K562 (cell line): ENCODE data around the gene TRMT1. TPM values are rescaled to one million over a fixed set of nuclear protein-coding genes. Genes with fewer than 3 reads are reported as not detected.

ENCODE experiments used
- COPS2 ChIP-seq: fragments of 450-650 bp; conservative IDR thresholded peaks from 2 replicates; pipeline ENCODE4 v1.6.1; 2016; ENCODE audit warnings: mild to moderate bottlenecking, moderate library complexity
- ESRRB ChIP-seq: fragments of 250-450 bp; sonication (Bioruptor Pico); IDR thresholded peaks from 2 replicates; pipeline ENCODE4 v1.5.0; 2020; ENCODE audit warnings: mild to moderate bottlenecking, moderate library complexity, borderline replicate concordance
- FOXJ2 ChIP-seq: fragments of 200-800 bp; sonication (Bioruptor generic); IDR thresholded peaks from 2 replicates; pipeline ENCODE4 v1.6.1; 2016; ENCODE audit warnings: missing genetic modification characterization, missing compliant biosample characterization
- FUS ChIP-seq: fragments of 200-400 bp; formaldehyde crosslinking; optimal IDR thresholded peaks from 2 replicates; pipeline ENCODE3; 2017; ENCODE audit warnings: low read depth, low read length
- HDAC3 ChIP-seq: fragments of 450-650 bp; IDR thresholded peaks from 2 replicates; pipeline ENCODE4 v1.6.1; 2018; ENCODE audit warnings: borderline replicate concordance, mild to moderate bottlenecking, moderate library complexity; ENCODE audit not compliant: partially characterized antibody
- HNRNPH1 ChIP-seq: fragments of 200-400 bp; formaldehyde crosslinking; optimal IDR thresholded peaks from 2 replicates; pipeline ENCODE3; 2017; ENCODE audit warnings: low read depth, mild to moderate bottlenecking, low read length, moderate library complexity
- IRF1 ChIP-seq: sonication (generic); formaldehyde crosslinking; IDR thresholded peaks from 2 replicates; pipeline ENCODE4 v1.8.0; 2022; ENCODE audit warnings: missing genetic modification reagents, mild to moderate bottlenecking, borderline replicate concordance
- MED1 ChIP-seq: sonication (generic); formaldehyde crosslinking; IDR thresholded peaks from 2 replicates; pipeline ENCODE4 v1.8.1; 2023; ENCODE audit warnings: missing genetic modification reagents, borderline replicate concordance
- NBN ChIP-seq: fragments of 450-650 bp; IDR thresholded peaks from 2 replicates; pipeline ENCODE4 v1.6.1; 2016; ENCODE audit warnings: low read depth, mild to moderate bottlenecking
- NFRKB ChIP-seq: fragments of 450-650 bp; IDR thresholded peaks from 2 replicates; pipeline ENCODE4 v1.6.1; 2016; ENCODE audit warnings: low read depth
- POLR2AphosphoS2 ChIP-seq: IDR thresholded peaks from 2 replicates; pipeline ENCODE4 v1.6.1; 2012; ENCODE audit warnings: low read length, improper control_type of control experiment
- POLR2G ChIP-seq: fragments of 200-400 bp; formaldehyde crosslinking; IDR thresholded peaks from 2 replicates; pipeline ENCODE4 v1.6.1; 2017; ENCODE audit warnings: low read depth, mild to moderate bottlenecking, antibody characterized with exemption, low read length, moderate library complexity
- RBM34 ChIP-seq: fragments of 200-400 bp; formaldehyde crosslinking; IDR thresholded peaks from 2 replicates; pipeline ENCODE4 v1.6.1; 2018; ENCODE audit warnings: low read length, borderline replicate concordance; ENCODE audit not compliant: insufficient read depth
- RBM39 ChIP-seq: fragments of 200-400 bp; formaldehyde crosslinking; optimal IDR thresholded peaks from 2 replicates; pipeline ENCODE3; 2018; ENCODE audit warnings: low read depth, low read length
- SETDB1 ChIP-seq: IDR thresholded peaks from one replicate; pipeline ENCODE4 v1.6.1; 2012; ENCODE audit warnings: low read length, control low read depth, inconsistent platforms
- ZBTB1 ChIP-seq: sonication (generic); formaldehyde crosslinking; IDR thresholded peaks from 2 replicates; pipeline ENCODE4 v1.8.1; 2023; ENCODE audit warnings: missing genetic modification reagents, low read depth, mild to moderate bottlenecking, borderline replicate concordance
- ZKSCAN1 ChIP-seq: fragments of 150-350 bp; IDR thresholded peaks from 2 replicates; pipeline ENCODE4 v1.6.1; 2016; ENCODE audit warnings: low read depth, low read length
- ZNF174 ChIP-seq: fragments of 250-450 bp; sonication (Bioruptor Pico); IDR thresholded peaks from 2 replicates; pipeline ENCODE4 v1.4.0; 2020; ENCODE audit warnings: mild to moderate bottlenecking
- ZNF197 ChIP-seq: fragments of 200-800 bp; sonication (Bioruptor generic); IDR thresholded peaks from 2 replicates; pipeline ENCODE4 v1.6.1; 2016; ENCODE audit warnings: low read depth, missing genetic modification characterization, missing compliant biosample characterization
- ZNF23 ChIP-seq: fragments of 250-450 bp; sonication (Bioruptor Pico); IDR thresholded peaks from 2 replicates; pipeline ENCODE4 v1.4.0; 2020; ENCODE audit warnings: mild to moderate bottlenecking
- ZNF589 ChIP-seq: fragments of 200-800 bp; sonication (Bioruptor generic); IDR thresholded peaks from 2 replicates; pipeline ENCODE4 v1.6.1; 2016; ENCODE audit warnings: low read depth, missing genetic modification characterization, missing compliant biosample characterization
- ZNF695 ChIP-seq: fragments of 450-650 bp; formaldehyde crosslinking; IDR thresholded peaks from 2 replicates; pipeline ENCODE4 v1.4.0; 2020; ENCODE audit warnings: mild to moderate bottlenecking, moderate library complexity
- ZNF785 ChIP-seq: fragments of 250-450 bp; sonication (Bioruptor Pico); IDR thresholded peaks from 2 replicates; pipeline ENCODE4 v1.4.0; 2020; ENCODE audit warnings: mild to moderate bottlenecking
- polyA plus RNA-seq, 8 experiments: library from polyadenylated mRNA; depleted of rRNA in 4 of 8; stranded (reverse) in 5 of 8; unstranded in 3 of 8; fragments of >200 nt; fragmentation: Nextera tagmentation in 2 of 8; fragmentation: Illumina TruSeq in 1 of 8; extraction: Ambion mirVana in 2 of 8; extraction: Trizol in 1 of 8; gene quantifications; 2 replicates each; pipeline versions ENCODE4 v1.2.1 to v1.2.3, GENCODE V29; 2011 to 2014; ENCODE audit warnings: inconsistent platforms in 1 of 8, missing spikeins in 1 of 8
- total RNA-seq, 7 experiments: library from RNA; depleted of rRNA in 6 of 7; stranded (reverse); fragments of >200 nt in 6 of 7; fragmentation: Illumina TruSeq in 2 of 7; extraction: Trizol in 2 of 7; gene quantifications; 2 replicates each; pipeline versions ENCODE4 v1.2.1 to v1.2.3, GENCODE V29; 2011 to 2021; ENCODE audit warnings: low replicate concordance in 1 of 7
- TF ChIP-seq, protein P1 (sequence below): fragments of 450-650 bp; formaldehyde crosslinking; IDR thresholded peaks from 2 replicates; pipeline ENCODE4 v1.4.0; 2020; ENCODE audit warnings: mild to moderate bottlenecking, moderate library complexity
- TF ChIP-seq, protein P2 (sequence below): fragments of 250-450 bp; sonication (Bioruptor Pico); IDR thresholded peaks from 2 replicates; pipeline ENCODE4 v1.4.0; 2020; ENCODE audit warnings: mild to moderate bottlenecking, moderate library complexity, borderline replicate concordance

The TRMT1 gene
- total and polyA plus RNA-seq, 9 of the 15 experiments (the other 6 are each of a cell fraction or from before 2014, with no cell fraction given): 5.8 to 158 (median 54.3) TPM

GRCh38 chr19:13151605-13152355, 35.2 kb upstream of the TRMT1 start (continued):
- TF ChIP-seq HNRNPH1: no peak
- TF ChIP-seq COPS2: no peak
- TF ChIP-seq POLR2AphosphoS2: no peak; the same call in 1 of the 2 replicates
- TF ChIP-seq ESRRB (CRISPR knock-in tag): no peak
- TF ChIP-seq NBN: no peak
- TF ChIP-seq ZNF695: no peak
- no peak for TF ChIP-seq FOXJ2 (tag)
- no peak for TF ChIP-seq FUS
- no peak for TF ChIP-seq NFRKB
- 0 out of 2 replicates have a peak, but pooled peaks have one; percentile 59 for TF ChIP-seq MED1
- no peak for TF ChIP-seq ZNF174 (CRISPR knock-in tag)
- no peak for TF ChIP-seq ZNF23
- no peak for TF ChIP-seq ZNF197 (CRISPR knock-in tag)
- no peak for TF ChIP-seq HDAC3
- TF ChIP-seq ZNF589: no peak
- no peak for TF ChIP-seq RBM34
- TF ChIP-seq IRF1 (CRISPR knock-in tag): no peak
- no peak for TF ChIP-seq RBM39
- TF ChIP-seq, protein P1, sequence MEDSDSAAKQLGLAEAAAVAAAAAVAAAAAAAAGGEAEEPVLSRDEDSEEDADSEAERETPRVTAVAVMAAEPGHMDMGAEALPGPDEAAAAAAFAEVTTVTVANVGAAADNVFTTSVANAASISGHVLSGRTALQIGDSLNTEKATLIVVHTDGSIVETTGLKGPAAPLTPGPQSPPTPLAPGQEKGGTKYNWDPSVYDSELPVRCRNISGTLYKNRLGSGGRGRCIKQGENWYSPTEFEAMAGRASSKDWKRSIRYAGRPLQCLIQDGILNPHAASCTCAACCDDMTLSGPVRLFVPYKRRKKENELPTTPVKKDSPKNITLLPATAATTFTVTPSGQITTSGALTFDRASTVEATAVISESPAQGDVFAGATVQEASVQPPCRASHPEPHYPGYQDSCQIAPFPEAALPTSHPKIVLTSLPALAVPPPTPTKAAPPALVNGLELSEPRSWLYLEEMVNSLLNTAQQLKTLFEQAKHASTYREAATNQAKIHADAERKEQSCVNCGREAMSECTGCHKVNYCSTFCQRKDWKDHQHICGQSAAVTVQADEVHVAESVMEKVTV (CRISPR knock-in tag): no peak
- TF ChIP-seq ZNF785: no peak
- TF ChIP-seq ZBTB1 (CRISPR knock-in tag): no peak
- TF ChIP-seq, protein P2, sequence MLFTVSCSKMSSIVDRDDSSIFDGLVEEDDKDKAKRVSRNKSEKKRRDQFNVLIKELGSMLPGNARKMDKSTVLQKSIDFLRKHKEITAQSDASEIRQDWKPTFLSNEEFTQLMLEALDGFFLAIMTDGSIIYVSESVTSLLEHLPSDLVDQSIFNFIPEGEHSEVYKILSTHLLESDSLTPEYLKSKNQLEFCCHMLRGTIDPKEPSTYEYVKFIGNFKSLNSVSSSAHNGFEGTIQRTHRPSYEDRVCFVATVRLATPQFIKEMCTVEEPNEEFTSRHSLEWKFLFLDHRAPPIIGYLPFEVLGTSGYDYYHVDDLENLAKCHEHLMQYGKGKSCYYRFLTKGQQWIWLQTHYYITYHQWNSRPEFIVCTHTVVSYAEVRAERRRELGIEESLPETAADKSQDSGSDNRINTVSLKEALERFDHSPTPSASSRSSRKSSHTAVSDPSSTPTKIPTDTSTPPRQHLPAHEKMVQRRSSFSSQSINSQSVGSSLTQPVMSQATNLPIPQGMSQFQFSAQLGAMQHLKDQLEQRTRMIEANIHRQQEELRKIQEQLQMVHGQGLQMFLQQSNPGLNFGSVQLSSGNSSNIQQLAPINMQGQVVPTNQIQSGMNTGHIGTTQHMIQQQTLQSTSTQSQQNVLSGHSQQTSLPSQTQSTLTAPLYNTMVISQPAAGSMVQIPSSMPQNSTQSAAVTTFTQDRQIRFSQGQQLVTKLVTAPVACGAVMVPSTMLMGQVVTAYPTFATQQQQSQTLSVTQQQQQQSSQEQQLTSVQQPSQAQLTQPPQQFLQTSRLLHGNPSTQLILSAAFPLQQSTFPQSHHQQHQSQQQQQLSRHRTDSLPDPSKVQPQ (CRISPR knock-in tag): no peak
- 0 out of 2 replicates have a peak, but pooled peaks have one; percentile 39 for TF ChIP-seq ZKSCAN1
- TF ChIP-seq SETDB1: no peak
- peak; percentile 79 for TF ChIP-seq POLR2G
